RCC 7860 (cell line): ENCODE data around the gene GRIK4.

Experiments
- DNase-seq: peaks from one replicate; pipeline ENCODE4 v3.0.0-alpha.2; 2015; ENCODE audit warnings: low spot score
- FAIRE-seq: peaks from 2 replicates; lab custom pipeline; 2012; peaks lifted over from hg19 to GRCh38; lab: Jason Lieb, UNC

The GRIK4 gene

GRCh38 chr11:120795185-120795584 is 283.6 kb downstream of the GRIK4 start:
- DNase-seq (no peak), FAIRE-seq (no peak)

- FAIRE-seq (no peak), DNase-seq (no peak)
These were observed 285.6 kb downstream of the GRIK4 start for GRCh38 chr11:120797143-120797542.

- FAIRE-seq (no peak), DNase-seq (no peak)
These were observed 287.3 kb downstream of the GRIK4 start for GRCh38 chr11:120798854-120799253.

GRCh38 chr11:120800206-120800605 is 288.7 kb downstream of the GRIK4 start:
- DNase-seq (no peak), FAIRE-seq (no peak)

DNA sequence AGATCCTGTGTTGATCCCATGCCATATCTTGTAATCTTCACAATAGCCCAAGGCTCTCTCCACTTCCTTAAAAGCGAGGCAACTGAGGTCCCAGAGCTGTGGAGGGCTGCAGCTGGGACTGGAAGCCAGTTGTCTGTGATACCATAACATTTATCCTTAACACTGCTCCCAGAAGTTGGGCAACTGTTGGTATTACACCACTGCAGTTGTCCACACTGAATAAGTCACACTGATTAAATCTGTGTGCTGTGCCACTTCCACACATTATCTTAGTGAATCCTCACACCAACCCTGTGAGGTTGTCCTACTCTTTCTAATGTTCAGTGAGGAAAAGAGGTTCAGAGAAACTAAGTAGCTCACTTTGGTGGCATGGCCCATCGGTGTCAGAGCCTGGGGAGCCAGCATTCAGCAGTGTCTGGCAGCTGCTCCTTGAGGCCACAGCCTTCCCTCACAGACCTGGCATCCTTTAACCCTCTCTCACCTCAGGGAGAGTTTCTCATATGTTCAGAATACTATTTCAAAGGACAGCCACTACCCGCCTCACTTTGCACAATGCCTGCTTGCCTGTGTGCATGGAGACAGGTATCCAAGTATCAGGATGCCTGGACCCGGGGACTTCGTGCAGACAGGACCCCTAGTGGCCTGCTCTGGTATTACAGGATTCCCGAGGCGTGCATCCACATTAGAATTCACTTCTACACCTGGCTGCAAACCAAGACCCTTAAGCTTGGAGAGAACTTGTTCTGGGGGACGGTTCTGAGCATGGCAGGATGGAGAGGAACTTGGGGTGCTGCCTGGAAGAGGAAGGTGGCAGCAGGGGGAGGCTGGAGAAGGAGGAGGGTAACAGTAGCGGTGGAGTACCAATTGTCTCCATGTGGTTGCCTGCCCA is 290.5 kb downstream of the GRIK4 start:
- DNase-seq, result peak; percentile 12
- FAIRE-seq, result no peak

GRCh38 chr11:120805960-120806555 is 294.5 kb downstream of the GRIK4 start:
- FAIRE-seq, result no peak
- DNase-seq, result no peak

DNA sequence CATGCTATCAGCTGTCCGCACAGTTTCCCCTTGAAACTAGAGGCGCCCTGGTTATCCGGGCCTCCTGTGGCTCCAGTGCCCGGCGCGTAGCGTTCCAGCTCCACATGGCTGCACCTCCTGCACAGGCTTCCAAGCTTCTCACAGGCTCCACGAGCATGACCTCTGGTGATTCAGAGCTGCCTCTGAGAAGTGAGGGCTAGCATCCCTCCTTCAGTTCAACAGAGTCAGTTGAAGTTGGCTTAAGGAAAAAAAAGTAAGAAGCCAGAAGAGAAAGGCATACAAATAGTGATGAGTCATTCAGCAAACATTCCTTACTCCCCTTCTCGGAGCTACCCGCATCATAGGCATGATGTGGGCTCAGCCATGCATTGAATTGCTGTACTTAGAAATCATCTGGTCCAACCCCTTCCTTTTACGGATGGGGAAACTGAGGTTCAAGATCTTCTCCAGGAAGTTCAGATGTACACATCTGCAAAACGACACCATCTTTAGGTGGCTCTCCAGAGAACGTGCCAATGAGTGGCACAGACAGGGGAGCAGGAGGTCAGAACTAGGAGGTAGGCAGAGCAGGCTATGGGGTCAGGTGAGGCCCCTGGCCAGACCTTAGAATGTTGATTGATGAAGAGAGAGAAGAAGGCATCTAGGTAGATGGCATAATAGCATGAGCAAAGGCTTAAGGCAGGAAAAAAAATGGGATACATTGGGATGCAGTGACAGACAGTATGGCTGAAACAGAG is 296.0 kb downstream of the GRIK4 start:
- DNase-seq (peak; percentile 97), FAIRE-seq (peak; percentile 97)

DNA sequence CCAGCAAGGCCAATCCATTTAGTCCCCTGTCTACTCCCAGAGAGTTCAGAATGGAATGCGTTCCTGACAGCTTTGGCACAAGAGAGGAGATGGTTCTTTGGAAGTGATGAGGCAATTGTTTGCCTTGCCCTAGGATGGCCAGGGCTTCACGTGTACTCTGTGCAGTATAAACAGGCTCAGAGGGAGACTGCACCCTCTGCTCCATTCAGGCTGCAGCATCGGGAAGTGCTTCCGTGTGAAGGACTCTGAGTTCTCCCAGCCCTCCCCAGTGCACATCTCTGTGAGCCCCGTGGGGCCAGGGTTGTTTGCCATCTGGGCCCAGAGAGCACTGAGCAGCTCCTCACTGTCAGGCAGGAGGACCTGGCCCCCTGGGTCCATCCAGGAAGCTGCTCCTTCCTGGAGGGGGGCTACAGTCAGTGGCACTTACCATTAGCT is 297.1 kb downstream of the GRIK4 start:
- DNase-seq, result no peak
- no peak for FAIRE-seq

GRCh38 chr11:120810251-120810650 is 298.7 kb downstream of the GRIK4 start:
- no peak for FAIRE-seq
- peak; percentile 13 for DNase-seq

DNA sequence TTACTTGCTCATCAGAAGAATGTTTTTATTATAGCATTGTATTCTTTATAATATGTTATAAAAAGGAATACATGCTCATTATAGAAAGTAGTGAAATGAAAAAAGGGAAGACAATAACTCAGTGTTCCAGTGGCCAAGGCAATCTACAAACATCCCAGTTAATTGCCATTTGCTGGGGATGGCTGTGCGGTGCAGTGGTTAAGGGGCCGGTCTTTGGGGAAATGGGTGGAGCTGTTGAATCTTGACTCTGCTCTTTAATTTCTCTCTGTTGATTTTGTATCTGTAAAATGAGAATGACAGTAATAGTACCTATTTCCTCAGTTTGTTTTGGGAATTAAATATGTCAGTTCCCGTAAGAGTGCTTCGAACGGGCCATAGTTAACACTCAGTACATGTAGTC is 299.7 kb downstream of the GRIK4 start:
- FAIRE-seq, result no peak
- no peak for DNase-seq

DNA sequence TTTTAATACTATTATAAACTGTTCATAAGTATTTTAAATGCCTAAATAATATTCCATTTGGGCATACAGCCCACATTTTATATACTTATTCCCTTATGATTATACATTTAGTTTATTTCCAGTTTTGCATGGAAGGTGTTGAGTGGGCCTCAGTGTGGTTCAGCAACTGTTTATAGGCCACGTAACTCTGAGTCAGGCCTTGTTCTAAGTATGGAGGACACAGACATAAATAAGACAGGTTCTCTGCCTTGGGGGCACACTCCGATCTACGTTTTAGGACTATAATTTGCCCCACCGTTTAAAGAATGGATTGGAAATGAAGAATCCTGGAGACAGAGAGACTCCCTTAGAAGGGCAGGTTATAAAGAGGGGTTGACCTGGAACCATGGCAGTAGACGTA is 300.2 kb downstream of the GRIK4 start:
- no peak for FAIRE-seq
- no peak for DNase-seq

DNA sequence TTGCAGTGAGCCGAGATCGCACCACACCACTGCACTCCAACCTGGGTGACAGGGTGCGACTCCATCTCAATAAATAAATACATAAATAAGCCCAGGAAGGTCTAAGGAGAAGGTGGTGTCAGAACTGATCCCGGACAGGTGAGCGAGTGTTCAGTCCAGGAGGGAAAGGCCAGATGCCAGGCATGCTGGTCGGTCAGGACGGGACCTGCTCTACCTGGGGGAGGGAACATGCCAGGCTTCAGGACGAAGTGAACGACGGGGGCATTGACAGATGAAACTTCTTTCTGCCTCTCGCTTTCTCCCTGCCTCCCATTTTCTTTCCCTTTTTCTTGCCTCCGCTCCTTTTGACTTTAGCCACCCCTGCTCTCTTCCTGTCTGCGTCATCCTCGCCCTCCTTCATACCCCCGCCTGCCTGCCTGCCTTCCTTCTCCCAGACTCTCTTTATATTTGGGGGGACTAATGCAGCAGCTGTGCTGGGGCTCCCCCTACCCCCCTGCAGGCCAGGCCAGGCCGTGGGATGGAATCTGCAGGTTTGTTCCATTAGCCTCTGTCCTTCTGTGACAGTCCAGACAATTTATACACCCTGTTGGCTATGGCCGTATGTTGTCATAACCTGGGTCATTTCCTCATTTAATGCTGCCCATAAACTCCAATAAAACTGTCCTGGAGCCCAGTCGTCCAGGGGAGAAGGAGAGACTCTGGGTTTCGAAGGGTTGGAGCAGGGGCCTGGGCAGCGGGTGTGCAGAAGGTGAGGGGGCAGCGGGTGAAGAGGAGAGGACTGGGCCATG is 303.2 kb downstream of the GRIK4 start:
- DNase-seq (no peak), FAIRE-seq (no peak)

- FAIRE-seq (no peak), DNase-seq (no peak)
These were observed 304.0 kb downstream of the GRIK4 start for GRCh38 chr11:120815319-120816100.

GRCh38 chr11:120816176-120816575 is 304.6 kb downstream of the GRIK4 start:
- DNase-seq (no peak), FAIRE-seq (no peak)

DNA sequence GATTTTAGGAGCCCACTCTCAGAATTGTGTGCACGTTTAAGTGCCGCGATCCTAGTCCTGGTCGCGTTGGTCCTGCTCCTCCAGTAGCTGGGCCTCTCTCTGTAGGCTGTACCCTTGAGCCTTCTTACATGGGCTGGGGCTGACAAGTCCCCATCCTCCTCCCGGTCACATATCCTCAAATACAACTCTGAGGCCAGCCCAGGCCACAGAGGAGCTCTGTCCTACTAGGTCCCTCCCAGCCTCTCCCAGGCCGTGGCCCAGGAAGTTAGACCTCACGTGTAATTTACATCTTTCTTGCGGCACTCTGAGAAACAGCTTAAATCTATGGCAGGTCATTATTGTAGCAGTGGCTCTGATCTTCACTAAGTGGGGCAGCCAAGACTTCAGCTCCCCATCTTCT is 305.2 kb downstream of the GRIK4 start:
- FAIRE-seq (no peak), DNase-seq (no peak)

DNA sequence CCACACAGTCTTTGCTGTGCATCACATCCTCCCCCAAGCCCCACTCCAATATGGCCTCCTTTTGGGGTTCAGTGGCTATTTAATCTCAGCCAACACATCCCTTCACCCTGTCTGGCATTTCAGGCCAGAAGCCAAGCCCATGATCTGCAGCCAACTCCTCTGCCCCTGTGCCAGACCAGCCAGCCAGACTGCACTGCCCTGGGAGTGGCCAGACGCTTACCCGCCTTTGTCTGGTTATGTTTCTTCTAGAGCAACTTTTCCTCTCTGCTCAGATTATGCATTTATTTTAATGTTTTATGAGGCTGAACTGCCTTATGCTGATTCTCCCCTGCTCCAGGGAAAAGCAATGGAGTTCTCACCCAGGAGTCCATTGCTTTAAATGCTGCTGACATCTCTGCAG is 305.6 kb downstream of the GRIK4 start:
- DNase-seq, result no peak
- FAIRE-seq, result no peak

DNA sequence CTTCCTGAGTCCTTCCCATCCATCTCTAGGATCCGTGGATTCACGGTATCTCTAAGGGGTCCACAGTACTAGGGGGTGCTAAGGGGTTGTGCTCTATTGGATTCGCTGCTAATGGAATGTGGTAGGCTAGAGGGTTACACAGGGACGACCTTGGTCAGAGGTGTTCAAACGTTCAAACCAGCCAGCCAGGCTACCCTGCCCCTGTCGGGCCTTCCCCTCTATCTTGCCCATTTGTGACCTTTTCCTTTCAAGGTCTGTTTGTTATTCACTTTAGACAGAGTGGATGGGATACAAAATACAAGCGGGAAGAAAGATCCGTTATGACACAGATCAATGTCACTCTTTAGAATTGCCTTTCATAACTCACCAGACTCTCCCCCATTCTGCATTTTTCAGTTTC is 306.5 kb downstream of the GRIK4 start:
- FAIRE-seq, result no peak

GRCh38 chr11:120819003-120819402 is 307.5 kb downstream of the GRIK4 start:
- DNase-seq (no peak), FAIRE-seq (no peak)

More for the DNA sequence above, 306.5 kb downstream of the GRIK4 start:
- no peak for DNase-seq

- FAIRE-seq, result no peak
- DNase-seq, result no peak
These were observed 308.2 kb downstream of the GRIK4 start for GRCh38 chr11:120819437-120820365.
